Kidney tubule cell (primary cell): ENCODE data around the gene GJB4.

ENCODE experiments used
- DNase-seq: peaks from one replicate; pipeline ENCODE4 v3.0.0-alpha.2; 2018; ENCODE audit warnings: low spot score

Gene GJB4

GRCh38 chr1:34778381-34778780 is 18.8 kb downstream of the GJB4 start:
- no peak for DNase-seq

- no peak for DNase-seq
These were observed 19.5 kb downstream of the GJB4 start for GRCh38 chr1:34779005-34779404.

GRCh38 chr1:34779526-34779925 is 20.0 kb downstream of the GJB4 start:
- DNase-seq, result peak; percentile 90

- DNase-seq, result no peak
These were observed 20.4 kb downstream of the GJB4 start for GRCh38 chr1:34779962-34780361.

- no peak for DNase-seq
These were observed 21.0 kb downstream of the GJB4 start for GRCh38 chr1:34780528-34780927.

GRCh38 chr1:34781071-34781843 is 21.7 kb downstream of the GJB4 start, which contains the start of gene GJB3:
Gene GJB3 (plus strand): TSS chr1:34781214. CDS start chr1:34784763, 3,549 bp downstream.
- DNase-seq, result peak; percentile 65

GRCh38 chr1:34781844-34782391 is 22.4 kb downstream of the GJB4 start:
- peak; percentile 58 for DNase-seq

- DNase-seq, result no peak
These were observed 25.2 kb downstream of the GJB4 start for GRCh38 chr1:34784751-34785221.

- no peak for DNase-seq
These were observed 25.8 kb downstream of the GJB4 start for GRCh38 chr1:34785231-34785874.

GRCh38 chr1:34785875-34786470 is 26.4 kb downstream of the GJB4 start:
- no peak for DNase-seq

- peak; percentile 79 for DNase-seq
These were observed 27.2 kb downstream of the GJB4 start for GRCh38 chr1:34786521-34787325.

- DNase-seq, result peak; percentile 47
These were observed 28.2 kb downstream of the GJB4 start for GRCh38 chr1:34787461-34788420.

GRCh38 chr1:34790985-34791384 is 31.4 kb downstream of the GJB4 start:
- DNase-seq, result no peak

- DNase-seq, result no peak
These were observed 32.9 kb downstream of the GJB4 start for GRCh38 chr1:34792424-34792823.

GRCh38 chr1:34792868-34793727 is 33.6 kb downstream of the GJB4 start, which contains the start of gene GJA4:
Gene GJA4 (plus strand): TSS chr1:34792999. CDS start chr1:34794214, 1,215 bp downstream.
- DNase-seq, result no peak

GRCh38 chr1:34794001-34794789 is 34.7 kb downstream of the GJB4 start:
- peak; percentile 85 for DNase-seq

GRCh38 chr1:34794790-34795180 is 35.2 kb downstream of the GJB4 start:
- no peak for DNase-seq

GRCh38 chr1:34795916-34796315 is 36.4 kb downstream of the GJB4 start:
- DNase-seq, result no peak

GRCh38 chr1:34796990-34797389 is 37.5 kb downstream of the GJB4 start:
- DNase-seq, result no peak
